ENCODE data around the gene BCAS1.
"Not testable (repeated sequence)": the region's sequence is repeated elsewhere in the genome, so short reads cannot be mapped to it uniquely, and the experiment has no call there.

BCAS1 gene

DNA sequence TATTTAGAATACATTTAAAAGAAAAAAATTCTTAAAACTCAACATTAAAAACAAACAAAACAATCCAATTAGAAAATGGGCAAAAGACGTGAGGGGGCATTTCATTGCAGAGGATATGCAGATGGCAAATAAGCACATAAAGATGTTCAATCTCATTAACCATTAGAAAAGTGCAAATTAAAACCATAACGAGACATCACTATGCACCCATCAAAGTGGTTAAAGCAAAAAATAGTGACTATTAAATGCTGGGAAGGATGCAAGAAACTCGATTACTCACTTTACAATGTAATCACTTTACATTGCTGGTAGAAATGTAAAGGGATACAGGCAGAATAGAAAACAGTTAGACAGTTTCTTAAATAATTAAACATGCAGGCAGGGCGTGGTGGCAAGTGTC is 59.0 kb downstream of the BCAS1 start:
- no peak for DNase-seq

DNA sequence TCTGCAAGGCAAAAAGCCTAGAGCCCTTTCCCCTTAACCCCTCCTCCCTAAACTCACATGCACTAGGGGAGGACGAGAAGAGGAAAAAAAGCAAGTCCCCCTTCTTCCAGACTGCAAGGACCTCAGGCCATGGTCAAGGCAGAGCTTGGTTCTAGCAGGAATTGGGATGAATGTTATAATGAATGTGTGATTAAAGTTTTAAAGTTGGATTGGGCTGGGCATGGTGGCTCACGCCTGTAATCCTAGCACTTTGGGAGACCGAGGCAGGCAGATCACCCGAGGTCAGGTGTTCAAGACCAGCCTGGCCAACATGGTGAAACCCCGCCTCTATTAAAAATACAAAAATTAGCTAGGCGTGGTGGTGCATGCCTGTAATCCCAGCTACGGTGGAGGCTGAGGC is 64.2 kb downstream of the BCAS1 start:
- DNase-seq: not testable (repeated sequence)

DNA sequence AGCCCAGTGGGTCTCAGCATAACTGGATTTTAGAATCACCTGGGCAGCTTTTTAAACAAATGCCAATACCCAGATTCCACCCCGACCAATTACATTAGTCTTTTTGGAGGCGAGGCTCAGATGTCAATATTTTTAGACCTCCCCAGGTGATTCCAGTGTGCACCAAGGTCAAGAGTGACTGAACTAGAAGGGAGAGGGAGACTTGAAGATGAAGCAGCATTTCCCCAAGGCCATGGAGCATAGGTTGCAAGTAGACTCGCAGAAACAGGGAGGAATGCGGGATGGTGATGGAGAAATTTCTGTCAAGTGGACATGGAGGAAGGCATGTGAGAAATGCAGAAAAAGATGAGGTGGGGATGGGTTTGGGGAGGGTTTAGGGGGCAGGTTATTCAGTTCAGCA is 64.9 kb downstream of the BCAS1 start:
- no peak for DNase-seq

DNA sequence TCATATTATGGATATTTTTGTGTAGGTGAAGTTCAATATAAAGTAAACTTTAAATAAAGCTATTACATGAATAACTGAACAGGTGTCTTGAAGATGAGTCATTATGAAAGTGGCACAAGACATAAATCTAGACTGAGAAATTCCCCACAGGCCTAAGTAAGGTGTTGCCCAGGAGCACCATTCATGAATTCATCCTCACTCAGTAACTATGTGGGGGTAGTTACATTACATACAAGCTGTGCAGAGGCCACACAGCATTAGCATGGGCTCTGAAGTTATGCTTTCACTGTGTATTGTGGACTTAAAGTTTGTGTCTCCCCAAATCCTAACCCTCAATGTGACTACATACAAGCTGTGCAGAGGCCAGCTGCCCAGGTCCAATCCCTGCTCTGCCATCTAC is 65.9 kb downstream of the BCAS1 start:
- no peak for DNase-seq

DNA sequence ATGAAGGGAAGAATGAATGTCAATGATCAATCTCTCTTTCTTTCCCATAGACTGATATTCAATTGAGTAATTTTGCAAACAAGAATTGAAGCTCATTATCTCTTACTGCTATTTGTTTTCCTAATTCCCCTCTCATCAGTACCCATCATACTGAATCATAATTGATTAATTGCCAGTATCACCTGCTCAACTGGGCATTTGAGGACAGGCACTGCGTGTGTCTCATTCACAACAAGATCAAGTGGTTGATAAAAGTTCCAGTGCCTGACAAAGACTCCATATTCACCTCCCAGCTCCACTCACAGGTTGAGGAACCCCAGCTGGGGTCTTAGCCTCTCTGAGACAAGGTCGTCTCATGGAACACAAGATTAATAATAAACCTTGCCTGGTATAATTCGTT is 67.7 kb downstream of the BCAS1 start:
- DNase-seq: no peak

DNA sequence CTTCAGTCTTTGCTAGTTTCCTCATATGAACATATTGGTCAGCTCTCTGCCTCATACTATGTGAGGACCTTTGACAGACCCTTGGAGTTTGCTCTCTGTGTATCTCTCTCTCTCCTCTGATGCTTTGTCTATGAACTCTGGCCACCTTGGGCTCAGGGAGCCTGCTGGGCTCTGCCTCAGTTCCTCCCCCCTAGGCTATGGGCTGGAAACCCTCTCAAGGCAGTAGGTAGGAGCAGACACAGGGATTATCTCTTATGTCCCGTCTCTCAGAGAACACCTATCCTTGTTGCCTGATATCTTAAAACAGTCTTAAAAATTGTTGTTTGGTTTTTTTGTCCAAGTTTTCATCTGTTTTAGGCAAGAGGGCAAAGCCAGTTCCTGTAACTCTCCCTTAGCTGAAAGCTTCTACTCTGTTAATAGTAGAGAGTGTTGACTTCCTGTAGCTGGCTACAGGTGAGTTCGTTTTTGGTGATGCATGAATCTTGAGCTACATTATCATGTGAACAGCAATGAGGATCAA is 68.3 kb downstream of the BCAS1 start:
- no peak for DNase-seq

DNA sequence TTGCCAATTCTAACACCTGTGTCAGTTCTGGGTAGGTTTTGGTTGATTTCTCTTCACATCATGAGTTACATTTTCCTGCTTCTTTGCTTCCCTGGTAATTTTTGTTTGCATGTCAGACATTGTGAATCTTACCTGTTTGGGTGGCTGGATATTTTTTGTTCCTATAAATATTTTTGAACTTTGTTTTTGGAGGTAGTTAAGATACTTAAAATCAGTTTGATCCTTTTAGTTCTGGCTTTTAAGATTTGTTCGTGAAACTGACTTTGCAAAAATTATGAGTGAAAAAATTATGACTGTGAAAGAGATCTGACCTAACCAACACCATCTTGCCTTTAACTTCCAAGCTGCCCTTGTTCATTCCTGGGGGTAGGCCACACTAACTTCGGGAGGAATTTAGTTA is 69.5 kb downstream of the BCAS1 start:
- DNase-seq: no peak

DNA sequence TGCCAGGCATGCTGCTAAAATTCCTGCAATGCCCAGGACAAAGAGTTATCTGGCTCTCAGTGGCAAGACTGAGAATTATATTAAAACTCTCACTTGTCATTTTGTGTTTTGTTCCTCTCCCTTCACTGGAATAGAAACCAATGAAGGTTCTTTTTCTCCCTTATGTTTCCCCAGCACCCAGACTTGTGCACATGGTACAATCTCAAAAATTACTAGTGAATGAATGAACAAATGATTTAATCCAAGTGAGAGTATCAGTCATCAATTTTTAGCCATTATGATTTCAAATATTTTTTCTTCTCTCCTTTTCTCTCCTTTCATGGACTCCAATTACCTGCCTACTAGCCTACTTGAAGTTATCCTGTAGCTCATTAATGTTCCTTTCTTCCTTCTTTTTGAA is 70.1 kb downstream of the BCAS1 start:
- DNase-seq: no peak

DNA sequence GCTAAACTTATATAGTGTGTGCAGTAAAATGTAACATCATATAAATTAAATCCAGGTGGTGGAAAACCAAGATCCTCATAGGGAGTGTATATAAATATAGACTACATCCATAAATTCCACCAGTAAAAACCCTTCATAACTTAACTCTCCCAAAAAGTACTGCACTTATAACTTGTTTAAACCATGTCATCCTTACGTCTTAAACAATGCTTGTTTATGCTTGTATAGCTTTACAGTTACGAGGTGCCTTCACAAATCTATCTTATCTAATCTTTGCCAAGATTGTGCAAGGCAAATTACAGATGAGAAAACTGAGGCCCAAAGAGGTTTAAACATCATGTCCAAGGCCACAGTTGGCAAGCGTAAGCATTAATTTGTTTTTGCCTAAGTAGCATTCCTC is 71.3 kb downstream of the BCAS1 start:
- no peak for DNase-seq

DNA sequence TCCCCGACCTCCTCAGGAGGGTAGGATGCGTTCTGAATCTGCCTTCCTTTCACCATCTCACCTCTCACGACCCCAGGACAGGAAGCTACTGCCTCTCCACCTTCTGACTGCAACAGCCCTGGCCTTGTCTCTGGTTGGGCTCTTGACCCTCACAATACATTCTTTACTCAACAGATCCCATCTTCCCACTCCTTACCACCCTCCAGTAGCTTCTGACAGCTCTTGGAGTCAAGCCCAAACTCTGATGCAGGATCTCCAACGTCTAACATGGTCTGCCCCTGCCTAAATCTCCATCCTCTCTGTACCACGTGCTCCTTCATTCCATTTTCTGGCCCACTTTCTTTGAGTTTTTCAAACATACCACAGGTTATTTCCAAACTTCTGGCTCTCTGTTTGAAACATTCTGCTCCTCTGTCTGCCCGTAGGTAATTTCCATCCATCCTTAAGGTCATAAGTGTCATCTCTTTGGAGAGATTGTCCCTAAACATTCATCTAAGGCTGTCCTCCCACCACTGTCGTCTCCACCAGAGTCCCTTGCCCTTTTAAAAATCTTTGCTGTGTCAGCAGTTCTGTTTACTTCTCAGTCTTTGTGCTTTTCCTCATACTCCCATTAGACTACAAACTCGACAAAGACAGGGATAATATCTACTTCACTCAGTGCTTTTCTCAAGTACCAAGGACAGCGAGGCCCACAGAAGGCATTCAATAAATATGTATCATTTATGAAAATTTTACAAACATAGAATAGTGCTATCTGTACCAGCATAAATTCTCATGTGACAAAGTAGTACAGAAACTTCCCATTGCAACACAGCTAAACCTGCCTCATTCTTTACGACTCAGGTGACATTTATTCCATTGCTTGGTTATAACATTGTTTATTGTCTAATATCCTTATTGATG is 73.6 kb downstream of the BCAS1 start:
- no peak for DNase-seq

DNA sequence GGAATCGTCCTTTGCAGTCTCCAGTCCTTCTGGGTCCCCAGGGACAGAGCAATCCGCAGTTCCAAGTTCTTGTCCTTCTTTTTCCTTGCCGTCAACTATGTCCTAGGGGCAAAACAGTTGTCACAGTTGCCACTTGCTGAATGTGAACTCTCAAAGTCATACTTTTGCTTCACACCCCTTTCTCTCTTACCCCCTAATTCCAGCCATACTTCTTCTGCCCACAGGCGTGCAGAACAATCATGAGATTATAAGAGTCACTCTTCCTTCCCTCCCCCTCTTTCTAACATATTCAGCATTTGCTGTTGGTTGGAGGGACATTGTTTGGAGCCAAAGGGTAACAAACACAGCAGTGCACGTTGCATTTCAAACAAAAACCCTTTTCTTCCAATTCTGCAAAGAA is 74.4 kb downstream of the BCAS1 start:
- DNase-seq: no peak

DNA sequence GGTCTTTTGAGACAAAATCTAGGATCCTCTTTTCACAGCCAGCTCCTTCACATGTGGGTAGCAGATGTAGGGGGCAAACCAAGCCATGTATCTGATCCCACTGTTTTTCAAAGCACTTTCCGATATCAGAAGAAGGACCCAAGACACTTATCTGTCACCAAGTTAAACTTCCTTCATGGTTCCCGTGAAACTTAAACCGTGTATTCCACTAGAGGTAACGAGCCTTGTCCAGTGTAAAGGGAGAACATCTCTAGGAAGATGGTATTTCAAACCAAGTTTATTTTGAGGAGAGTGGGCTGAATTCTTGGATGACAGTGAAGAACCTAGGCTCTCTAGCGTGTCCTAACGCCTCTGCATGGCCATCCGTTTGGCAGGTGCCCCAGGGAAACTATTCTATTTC is 76.3 kb downstream of the BCAS1 start:
- no peak for DNase-seq

DNA sequence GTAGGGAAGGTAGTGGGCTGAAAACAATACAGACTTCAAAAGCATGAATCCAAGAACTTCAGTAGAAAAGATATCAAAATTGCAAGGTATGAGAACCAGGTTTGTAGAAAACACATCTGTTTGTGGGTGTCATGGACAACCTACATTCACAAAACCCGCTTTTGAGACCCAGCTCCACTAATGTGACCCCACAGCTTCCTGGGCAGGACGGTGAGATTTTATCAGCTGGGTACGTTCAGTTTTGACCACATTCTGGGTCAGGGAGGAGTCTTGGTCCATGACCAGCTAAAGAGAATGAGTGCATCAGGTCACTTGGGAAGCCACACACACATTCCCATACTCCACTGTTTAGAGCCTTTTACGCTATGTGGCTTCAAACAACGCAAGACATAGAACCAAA is 77.1 kb downstream of the BCAS1 start:
- DNase-seq: no peak

DNA sequence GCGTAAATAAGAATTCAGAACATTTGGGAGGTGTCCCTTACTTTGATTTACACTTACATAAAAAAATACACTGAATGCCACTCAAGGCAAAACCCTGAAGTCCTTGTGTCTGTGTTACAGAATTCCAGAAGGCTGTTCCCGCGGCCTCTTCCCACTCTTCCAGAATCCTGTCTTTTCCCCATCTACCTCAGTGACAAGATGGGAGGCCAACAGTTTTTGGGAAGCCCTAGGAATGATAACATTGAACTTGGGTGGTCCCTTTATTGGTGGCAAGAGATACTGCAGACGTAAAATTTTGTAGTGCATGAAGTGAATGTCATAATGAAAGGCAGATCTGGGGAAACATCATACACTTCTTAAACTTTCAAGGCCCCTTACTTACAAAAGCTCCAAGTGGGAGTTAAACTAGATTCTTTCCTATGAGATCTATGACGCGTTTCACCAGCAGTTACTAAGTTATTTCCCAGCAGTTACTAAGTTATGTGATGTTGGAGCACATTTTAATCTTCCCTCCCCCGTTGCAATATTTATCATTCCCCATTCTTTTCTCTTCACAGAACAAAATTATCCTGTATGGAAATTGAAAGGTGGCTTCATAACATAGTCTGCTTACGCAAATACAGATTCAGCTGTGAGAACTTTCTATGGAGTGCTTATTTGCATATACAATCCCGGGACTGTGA is 79.5 kb downstream of the BCAS1 start:
- no peak for DNase-seq

DNA sequence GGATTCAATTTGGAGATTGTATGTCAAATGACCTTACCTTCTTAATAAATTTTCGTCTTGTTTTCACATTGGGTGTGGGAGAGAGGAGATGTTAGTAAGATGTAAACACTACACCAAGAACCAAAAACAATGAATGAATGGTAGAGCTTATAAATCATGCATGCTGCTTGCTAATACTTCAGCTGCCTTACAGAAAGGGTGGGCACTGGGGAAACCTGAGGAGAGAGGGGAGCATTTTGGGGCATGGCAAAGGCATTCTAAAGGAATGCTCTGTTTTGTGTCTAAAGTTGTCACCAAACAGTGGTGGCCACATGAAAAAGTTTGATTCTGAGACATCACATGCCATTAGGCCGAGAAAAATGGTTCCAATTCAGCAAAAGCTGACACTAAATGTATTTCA is 80.4 kb downstream of the BCAS1 start:
- DNase-seq: no peak

DNA sequence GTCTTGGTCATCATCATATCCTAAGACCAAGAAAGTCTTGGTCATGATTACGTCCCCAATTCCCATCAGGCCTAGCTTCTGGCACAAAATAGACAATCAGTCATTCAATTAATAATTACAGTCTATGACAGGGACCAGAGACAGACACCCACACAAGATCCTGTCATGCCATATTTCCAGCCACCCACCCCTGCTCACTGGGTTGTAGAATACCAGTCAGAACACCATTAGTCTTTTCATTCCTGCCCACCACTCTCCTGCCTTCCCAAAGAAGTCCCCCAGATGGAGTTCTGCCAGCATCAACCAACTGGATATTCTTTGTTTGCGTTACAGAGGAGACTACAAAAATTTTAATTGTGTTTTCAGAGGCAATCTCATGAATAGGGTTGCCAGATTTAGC is 81.0 kb downstream of the BCAS1 start:
- DNase-seq: no peak

DNA sequence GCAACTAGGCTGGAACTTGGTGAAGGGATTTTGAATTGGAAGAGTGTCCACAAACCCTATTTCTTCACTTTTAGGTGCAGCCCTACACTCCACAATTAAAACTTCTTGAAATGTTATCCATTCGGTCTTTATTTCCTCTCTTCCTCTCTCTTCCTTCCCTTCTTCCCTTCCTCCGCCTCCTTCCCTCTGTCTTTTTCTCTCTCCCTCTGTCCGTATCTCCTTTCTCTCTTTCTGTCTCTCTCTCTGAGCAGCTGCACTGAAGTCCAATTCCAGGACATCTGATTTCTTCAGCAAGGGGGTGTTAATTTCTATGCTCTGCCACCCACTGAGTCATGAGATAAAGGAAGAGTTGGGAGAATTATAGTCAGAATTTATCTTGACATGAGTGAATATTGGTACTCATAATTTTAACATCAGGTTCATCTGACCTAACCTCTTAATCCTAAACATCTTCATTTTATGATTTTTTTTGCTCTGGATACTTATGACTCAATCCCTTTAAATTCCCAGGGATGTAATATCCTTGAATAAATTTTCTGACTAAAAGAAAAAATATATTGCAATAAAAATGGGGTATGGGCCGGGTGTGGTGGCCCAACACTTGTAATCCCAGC is 84.2 kb downstream of the BCAS1 start:
- no peak for DNase-seq

DNA sequence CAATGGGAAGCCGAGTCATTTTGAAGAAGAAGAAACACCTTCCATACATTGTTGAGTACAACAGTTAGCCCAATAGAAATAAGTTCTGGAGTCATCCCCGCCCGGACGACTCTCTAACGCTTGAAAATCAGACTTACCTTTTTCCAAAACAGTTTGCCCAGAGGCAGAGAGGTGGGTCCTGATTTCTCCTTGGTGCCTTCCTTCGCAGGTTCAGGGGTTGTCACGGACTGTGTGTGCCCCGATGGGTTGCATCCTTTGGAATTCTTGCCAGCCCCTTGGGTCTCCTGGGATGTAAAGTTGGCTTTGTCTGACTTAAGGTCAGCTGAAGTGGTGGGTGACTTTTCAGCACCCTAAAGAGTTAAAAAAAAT is 85.3 kb downstream of the BCAS1 start:
- no peak for DNase-seq

DNA sequence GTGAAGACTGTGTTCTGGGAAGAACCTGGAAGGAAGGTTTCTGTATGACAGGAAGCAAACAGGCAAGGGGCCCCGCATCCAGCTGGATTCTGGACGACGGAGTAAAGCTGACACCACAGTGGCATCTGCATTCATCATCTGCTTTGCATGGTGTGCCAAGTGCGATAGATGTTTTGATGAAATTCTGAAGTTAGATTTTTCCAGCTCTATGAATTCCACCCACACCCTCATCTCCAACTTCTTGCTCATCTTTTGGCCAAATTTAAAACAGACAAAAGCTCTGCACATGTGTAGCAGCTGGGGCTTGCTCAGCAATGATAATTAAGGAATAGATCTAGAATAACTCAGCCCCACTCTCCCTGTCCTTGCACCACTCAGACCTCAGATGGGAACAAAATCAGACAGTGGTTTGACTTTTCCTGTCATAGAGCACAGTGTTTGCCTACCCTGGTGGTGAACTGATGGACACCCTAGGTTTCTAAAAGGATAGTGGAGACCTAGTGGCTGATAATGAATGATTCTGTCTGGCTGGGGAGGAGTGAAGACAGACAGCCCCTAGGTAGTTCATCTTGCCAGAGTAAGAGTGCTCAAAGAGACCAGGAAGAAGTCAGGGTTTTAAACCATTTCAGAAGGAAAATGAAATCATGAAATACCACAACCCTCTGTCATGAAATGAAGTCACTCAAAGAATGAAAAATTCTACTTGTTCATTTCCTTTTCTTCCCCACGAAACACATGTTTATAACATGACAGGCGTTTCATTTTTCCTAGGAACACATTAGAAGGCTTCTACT is 85.8 kb downstream of the BCAS1 start:
- no peak for DNase-seq

DNA sequence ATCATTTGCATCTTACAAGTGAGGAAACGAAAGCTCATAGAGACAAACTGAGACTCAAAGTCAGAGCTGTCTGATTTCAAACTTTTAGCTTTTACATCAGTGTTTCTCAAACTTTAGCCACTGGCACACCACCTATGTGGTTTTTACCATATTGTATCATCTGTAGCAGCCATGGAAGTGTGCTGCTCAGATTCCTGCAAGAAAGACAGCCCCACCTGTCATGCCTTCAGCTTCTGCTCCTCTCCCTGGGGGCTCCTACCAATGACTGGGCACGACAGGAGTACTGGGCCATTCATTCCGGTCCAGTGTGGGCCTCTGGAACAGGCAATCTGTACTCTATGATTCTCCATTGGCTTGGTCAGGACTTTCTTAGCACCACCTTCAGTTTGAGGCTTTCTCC is 87.0 kb downstream of the BCAS1 start:
- no peak for DNase-seq

DNA sequence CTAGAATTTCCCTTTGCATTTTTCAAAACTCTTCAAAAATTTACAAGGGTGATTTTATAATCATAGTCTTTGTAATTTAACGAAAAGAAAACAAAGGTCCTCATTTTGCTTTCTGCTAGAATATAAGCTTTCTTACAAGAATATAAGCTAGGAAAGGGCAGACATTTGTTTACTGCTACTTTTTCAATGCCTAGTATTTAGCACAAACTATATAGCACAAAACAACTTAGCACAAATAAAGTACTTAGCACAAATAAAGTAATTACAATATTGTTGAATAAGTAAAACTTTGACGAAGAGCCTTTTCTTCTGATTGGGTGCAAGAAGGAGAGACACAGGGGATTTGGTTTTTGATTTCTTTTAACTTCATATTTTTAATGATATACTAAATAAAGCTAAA is 87.8 kb downstream of the BCAS1 start:
- DNase-seq: no peak

DNA sequence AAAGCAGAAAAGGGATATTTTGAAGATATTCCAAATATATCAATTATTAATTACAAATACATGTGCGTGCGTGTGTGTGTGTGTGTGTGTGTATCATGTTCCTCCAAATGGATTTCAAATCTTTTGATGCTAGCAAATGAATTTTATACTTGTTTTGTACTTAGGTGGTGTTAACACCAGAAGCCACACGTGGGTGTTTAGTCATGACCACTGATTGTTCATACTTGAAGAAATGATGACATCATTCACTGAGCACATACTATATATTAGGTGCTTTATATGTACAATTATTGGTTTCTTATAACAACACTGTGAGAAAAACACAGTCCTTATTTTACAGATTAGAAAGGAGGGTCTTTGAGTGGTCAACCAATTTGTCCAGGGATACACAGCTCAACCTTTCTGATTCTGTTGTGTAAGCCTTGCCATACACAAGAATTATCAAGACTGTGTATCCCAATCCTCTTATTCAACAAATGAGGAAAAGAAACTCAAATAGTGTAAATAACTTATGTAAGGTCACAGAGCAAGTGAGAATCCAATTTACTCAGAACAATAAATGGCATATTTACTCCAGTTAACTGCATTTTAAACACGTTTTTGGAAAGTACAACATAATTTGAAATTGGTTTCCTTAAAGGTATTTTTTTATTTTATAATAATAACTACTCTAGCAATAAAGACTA is 88.5 kb downstream of the BCAS1 start:
- DNase-seq: no peak

DNA sequence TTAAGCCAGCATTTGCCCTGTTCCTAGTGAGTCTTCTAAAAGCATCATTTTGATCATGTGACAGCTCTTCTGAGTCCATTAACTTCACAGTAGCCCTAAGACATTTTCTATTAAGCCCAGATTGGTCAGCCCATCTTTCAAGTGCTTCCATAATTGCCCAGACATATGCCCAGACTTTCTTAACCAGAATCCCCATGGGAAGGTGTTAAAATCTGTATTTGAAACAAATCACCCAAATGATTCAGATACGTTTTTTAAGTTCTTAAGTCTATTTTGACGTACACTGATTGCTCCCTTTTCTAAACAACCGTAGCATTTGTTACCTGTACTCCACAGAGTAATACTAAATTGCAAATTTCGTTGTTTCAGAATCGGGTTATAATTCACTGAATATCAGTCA is 89.3 kb downstream of the BCAS1 start:
- DNase-seq: no peak
